ENCODE measurements around the gene KHK.

KHK gene

DNA sequence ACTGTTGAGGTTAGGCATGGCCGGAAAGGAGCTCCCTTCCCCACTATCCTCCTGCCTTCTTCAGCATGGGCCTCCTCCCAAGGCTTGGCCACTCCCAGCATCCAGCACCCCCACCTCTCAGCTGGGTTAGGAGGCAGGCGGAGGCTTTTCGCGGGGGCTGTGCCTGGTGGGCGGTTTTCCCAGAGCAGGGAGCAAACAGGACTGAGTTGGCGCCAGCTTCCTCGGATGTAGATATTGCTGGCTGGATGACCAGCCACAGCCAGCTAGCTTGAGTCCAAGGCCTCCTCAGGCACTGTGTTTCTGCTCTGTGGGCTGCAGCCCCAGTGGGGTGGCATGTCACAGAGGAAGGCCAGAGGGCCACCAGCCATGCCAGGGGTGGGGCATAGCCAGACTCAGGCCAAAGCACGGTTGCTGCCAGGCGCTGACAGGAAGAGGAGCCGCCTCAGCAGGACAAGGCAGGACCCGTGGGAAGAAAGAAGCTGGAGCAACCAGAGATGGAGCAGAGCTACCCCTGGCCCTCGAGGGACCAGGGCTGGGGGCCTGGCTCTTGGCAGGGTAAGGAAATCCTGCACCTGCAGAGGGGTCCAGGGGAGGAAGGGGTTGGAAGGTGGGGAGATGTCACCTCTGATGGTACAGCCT lies 62.3 kb downstream of the KHK start, which contains the start of gene TCF23:
Gene TCF23 (plus strand): TSS at position 204 of the 639 bp plus-strand sequence. CDS start 130 bp downstream, at position 334.
- ChIA-PET CTCF (interaction anchor here (1.4 kb wide), 1 partner anchor 21 kb away, joined by 4 read pairs; no protein-coding TSS in a partner anchor), POLR2A (no interaction called here)
- no peaks in the 10 kb centered on the region for H3K4me1 ChIP-seq (ENCODE audit: control insufficient read depth, insufficient read depth, low read length)
- no peaks in the 10 kb centered on the region for H3K36me3 ChIP-seq (ENCODE audit: control insufficient read depth in 2 of 2, insufficient read depth in 1 of 2, low read length in 2 of 2)
- TF ChIP-seq ZNF202 (tag by site-specific recombination; IDR thresholded peaks at IDR 0.05; ENCODE audit: borderline replicate concordance) = no peak
- no peak for TF ChIP-seq ZNF600 (tag by site-specific recombination; IDR thresholded peaks at IDR 0.05)
- TF ChIP-seq, protein P1, sequence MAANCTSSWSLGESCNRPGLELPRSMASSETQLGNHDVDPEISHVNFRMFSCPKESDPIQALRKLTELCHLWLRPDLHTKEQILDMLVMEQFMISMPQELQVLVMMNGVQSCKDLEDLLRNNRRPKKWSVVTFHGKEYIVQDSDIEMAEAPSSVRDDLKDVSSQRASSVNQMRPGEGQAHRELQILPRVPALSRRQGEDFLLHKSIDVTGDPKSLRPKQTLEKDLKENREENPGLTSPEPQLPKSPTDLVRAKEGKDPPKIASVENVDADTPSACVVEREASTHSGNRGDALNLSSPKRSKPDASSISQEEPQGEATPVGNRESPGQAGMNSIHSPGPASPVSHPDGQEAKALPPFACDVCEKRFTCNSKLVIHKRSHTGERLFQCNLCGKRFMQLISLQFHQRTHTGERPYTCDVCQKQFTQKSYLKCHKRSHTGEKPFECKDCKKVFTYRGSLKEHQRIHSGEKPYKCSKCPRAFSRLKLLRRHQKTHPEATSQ (tag by site-specific recombination; IDR thresholded peaks at IDR 0.05) = no peak
- peak; percentile 66 for TF ChIP-seq EGR2 (tag by site-specific recombination; IDR thresholded peaks at IDR 0.05; ENCODE audit: low read depth)
- peak; percentile 77 for TF ChIP-seq ZFHX2 (tag by site-specific recombination; conservative IDR thresholded peaks at IDR 0.05)
- no peak for TF ChIP-seq ZNF621 (tag by site-specific recombination; IDR thresholded peaks at IDR 0.05)
- TF ChIP-seq, protein P2, sequence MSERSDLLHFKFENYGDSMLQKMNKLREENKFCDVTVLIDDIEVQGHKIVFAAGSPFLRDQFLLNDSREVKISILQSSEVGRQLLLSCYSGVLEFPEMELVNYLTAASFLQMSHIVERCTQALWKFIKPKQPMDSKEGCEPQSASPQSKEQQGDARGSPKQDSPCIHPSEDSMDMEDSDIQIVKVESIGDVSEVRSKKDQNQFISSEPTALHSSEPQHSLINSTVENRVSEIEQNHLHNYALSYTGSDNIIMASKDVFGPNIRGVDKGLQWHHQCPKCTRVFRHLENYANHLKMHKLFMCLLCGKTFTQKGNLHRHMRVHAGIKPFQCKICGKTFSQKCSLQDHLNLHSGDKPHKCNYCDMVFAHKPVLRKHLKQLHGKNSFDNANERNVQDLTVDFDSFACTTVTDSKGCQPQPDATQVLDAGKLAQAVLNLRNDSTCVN (tag by site-specific recombination; optimal IDR thresholded peaks at IDR 0.05) = no peak
- H3K9me3 ChIP-seq (ENCODE audit: control insufficient read depth, insufficient read depth, low read depth, low read length) = no peaks in the 10 kb centered on the region
- H3K4me3 ChIP-seq (ENCODE audit: low read depth, low read length) = no peak within 1 kb of the TSS
- no peak within 1 kb of the TSS for H3K27ac ChIP-seq (ENCODE audit: extremely low read depth, low read depth, low read length)

DNA sequence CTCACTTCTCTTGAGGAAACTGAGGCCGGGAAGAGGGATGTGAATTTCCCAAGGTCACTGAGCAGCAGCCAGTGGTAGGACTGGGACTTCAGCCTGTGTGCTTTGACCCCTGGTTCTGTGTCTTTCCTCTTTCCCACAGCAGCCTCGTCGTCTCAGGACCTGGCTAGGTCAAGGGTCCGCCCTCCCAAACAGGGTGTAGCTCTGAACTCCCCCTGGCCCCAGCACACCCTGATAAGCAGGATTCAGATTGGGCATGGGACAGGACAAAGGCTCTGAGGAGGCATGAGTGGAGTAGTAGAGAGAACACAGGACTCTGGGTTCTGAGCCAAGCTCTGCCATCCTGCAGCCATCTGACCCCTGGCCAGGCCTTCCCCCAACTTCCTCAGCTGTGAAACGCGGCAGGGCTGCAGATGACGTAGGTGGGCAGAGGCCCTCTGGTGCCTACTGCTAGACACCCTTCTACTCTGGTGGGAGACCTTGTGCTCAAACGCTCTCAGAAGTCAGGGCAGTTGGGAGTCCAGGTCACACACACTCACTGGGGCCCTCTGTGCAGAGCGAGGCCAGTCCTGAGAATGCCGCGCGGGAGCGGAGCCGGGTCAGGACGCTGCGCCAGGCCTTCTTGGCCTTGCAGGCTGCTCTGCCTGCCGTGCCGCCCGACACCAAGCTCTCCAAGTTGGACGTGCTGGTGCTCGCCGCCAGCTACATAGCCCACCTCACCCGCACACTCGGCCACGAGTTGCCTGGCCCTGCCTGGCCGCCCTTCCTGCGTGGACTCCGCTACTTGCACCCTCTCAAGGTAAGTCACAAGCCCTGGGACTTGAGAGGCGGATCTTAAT lies 63.2 kb downstream of the KHK start:
- CTCF ChIA-PET = interaction anchor here (1.4 kb wide), 1 partner anchor 20 kb away, joined by 4 read pairs; no protein-coding TSS in a partner anchor
- H3K27ac ChIP-seq (ENCODE audit: extremely low read depth, low read depth, low read length) = no peak overlapping the region
- POLR2A ChIA-PET = no interaction called here
- no peaks in the 10 kb centered on the region for H3K36me3 ChIP-seq (ENCODE audit: control insufficient read depth in 2 of 2, insufficient read depth in 1 of 2, low read length in 2 of 2)
- no peak overlapping the region for H3K4me3 ChIP-seq (ENCODE audit: low read depth, low read length)
- no peaks in the 10 kb centered on the region for H3K4me1 ChIP-seq (ENCODE audit: control insufficient read depth, insufficient read depth, low read length)
- no peaks in the 10 kb centered on the region for H3K9me3 ChIP-seq (ENCODE audit: control insufficient read depth, insufficient read depth, low read depth, low read length)
- TF ChIP-seq ZNF561 (tag by site-specific recombination; IDR thresholded peaks at IDR 0.05; ENCODE audit: borderline replicate concordance) = no peak
- TF ChIP-seq ZNF292 (tag by site-specific recombination; IDR thresholded peaks at IDR 0.05; ENCODE audit: borderline replicate concordance, low read depth) = no peak
- no peak for TF ChIP-seq ZNF670 (tag by site-specific recombination; IDR thresholded peaks at IDR 0.05; ENCODE audit: low read depth)
